ENCODE results near the gene WHRN.
A peak's percentile ranks its signal among the peaks of the same experiment; 100 is the strongest.

WHRN gene

DNA sequence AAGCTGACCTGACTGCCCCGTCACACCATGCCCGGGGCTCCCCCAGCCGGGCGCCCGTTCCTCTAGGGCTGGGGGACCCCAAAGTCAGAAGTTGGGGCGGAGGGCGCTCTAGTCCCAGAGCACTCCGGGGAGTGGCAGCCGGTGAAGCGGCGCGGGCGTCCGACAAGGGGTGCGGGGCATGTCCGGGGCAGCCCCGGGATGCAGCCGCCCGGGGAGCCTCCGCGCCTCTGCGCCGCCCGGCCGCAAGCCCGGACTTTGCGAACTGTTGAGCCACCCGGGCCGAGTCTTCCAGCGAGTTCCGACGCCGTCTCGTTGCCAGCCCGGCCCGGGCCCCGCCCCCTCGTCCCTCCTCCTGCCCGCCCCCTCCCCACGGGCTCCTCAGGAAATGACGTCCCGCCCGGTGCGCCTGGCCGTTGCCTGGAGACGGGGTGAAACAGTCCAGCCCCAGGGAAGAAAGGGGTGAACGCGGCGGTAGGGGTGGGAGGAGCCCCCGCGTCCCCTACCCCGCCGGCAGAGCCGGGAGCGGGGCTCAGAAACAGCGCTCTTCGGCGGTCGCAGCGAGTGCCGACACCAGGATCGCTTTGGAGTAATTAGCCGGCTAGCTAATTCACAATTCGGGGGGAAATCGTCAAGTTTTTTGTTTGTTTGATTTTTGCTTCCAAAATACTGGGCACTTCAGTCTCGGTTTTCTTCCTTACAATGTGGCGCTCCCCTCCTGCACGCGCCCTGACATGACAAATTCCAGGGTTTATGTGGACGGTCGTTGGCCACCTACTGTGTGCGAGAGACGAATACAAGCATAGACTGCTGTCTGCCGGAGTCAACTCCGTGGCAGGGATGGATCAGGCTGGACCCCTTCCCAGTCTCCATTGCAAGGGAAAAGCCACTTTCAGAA, at the start of gene WHRN:
TSS of gene WHRN (minus strand) at position 287 of the 895 bp plus-strand sequence. CDS start 672 bp downstream, outside the sequence.
- Mint-ChIP-seq H3K4me3 (peak within 1 kb of the TSS; percentile 88), H3K27me3 (ENCODE audit: low read depth, poor library complexity) (peaks cover 50% of the 10 kb centered on the region), H3K4me1 (peaks cover 35% of the 10 kb centered on the region), H3K27ac (peak within 1 kb of the TSS; percentile 64), H3K36me3 (ENCODE audit: low read depth) (no peaks in the 10 kb centered on the region), H3K9me3 (peaks cover 7% of the 10 kb centered on the region)
- TF ChIP-seq, protein P1, sequence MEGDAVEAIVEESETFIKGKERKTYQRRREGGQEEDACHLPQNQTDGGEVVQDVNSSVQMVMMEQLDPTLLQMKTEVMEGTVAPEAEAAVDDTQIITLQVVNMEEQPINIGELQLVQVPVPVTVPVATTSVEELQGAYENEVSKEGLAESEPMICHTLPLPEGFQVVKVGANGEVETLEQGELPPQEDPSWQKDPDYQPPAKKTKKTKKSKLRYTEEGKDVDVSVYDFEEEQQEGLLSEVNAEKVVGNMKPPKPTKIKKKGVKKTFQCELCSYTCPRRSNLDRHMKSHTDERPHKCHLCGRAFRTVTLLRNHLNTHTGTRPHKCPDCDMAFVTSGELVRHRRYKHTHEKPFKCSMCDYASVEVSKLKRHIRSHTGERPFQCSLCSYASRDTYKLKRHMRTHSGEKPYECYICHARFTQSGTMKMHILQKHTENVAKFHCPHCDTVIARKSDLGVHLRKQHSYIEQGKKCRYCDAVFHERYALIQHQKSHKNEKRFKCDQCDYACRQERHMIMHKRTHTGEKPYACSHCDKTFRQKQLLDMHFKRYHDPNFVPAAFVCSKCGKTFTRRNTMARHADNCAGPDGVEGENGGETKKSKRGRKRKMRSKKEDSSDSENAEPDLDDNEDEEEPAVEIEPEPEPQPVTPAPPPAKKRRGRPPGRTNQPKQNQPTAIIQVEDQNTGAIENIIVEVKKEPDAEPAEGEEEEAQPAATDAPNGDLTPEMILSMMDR (IDR thresholded peaks at IDR 0.05) = no peak
- DNase-seq = peak; percentile 97

DNA sequence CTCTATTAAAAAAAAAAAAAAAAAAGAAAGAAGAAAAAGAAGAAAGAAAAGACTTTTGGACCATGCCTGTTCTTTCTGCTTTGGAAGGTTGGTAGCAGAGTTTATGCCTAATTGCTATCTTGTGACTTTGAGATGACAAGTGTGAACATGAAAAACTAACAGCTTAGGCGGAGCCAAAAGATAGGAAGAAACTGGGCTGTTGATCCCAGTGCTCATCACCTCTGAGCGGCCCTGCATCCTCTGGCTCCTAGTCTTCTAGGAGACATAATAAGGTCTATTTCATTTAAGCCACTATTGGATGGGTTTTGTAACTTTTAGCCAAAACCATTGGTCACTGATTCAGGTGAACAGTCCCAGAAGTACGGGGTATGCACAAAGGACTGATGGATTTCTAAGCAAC, 47.9 kb upstream of the WHRN start:
- H3K27me3 Mint-ChIP-seq (ENCODE audit: low read depth, poor library complexity) = peaks cover 12% of the 10 kb centered on the region
- H3K4me3 Mint-ChIP-seq = no peak overlapping the region
- TF ChIP-seq, protein P1 (IDR thresholded peaks at IDR 0.05) = no peak
- peaks cover 4% of the 10 kb centered on the region for H3K9me3 Mint-ChIP-seq
- H3K4me1 Mint-ChIP-seq = peaks cover 38% of the 10 kb centered on the region
- no peak overlapping the region for H3K27ac Mint-ChIP-seq
- H3K36me3 Mint-ChIP-seq (ENCODE audit: low read depth) = no peaks in the 10 kb centered on the region
- DNase-seq = no peak

DNA sequence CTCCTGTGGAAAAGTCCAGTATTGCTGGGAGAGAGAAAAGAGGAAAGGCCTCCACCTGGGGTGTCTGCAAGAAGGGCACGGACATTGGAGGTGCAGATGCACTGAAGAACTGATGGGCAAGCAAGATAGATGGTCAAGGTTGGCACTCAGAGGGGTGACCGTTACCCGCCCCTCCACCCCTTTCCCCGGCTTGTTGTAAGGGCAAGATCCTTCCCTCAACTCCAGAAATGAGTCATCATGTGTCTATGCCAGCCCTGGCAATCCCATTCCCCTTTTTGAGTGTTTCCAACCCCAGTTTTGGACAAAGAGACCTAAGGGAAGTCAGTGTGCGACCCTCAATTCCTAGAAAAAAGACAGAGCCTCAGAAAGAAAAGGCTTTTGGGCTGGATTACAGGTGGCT, 47.4 kb upstream of the WHRN start:
- H3K9me3 Mint-ChIP-seq = peaks cover 4% of the 10 kb centered on the region
- no peaks in the 10 kb centered on the region for H3K36me3 Mint-ChIP-seq (ENCODE audit: low read depth)
- no peak for DNase-seq
- peaks cover 33% of the 10 kb centered on the region for H3K4me1 Mint-ChIP-seq
- H3K27me3 Mint-ChIP-seq (ENCODE audit: low read depth, poor library complexity) = peaks cover 11% of the 10 kb centered on the region
- no peak overlapping the region for H3K4me3 Mint-ChIP-seq
- no peak overlapping the region for H3K27ac Mint-ChIP-seq
- TF ChIP-seq, protein P1 (IDR thresholded peaks at IDR 0.05) = no peak

DNA sequence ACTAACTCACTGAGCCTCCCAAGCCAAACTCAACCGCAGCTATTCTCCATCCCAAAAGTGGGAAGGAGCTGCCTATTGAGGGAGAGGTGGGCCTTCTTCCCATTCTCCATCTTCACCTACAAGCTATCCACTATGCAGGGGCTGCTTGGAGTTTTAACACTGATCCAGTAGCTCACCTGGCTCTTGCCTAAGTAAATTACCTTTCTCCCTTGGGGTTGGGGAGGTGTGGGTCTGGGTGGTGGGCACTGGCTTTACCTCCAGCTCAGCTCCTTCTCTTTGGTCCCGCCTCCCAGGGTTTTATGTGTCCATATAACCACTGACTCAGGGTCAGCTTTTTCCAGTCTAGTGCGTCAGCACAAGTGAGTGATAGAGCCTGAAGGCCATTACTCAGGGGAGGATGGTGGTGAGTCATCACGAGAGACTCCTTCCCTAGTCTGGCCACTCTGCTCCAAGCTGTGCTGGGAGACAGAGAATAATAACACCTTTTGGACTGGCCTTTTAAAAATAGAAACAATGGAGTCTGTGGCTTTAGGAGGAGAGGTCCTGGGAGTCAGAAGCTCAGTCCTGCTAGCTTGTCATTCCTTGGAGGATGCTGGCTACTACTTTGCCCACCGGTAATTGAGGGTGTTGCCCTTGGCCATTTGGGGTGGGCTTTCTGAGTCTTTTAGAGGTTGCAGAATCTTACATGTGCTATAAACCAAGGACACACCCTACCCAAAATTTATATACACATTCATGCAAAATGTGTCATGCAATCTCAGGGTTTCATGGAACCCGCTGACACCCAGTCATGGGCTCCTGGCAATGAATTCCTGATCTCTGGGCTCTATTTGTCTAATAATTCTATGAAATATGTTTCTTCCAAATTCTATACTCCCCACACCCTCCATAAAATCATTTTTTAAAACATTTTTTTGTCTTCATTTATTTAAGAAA, 46.7 kb upstream of the WHRN start:
- Mint-ChIP-seq H3K4me3 (no peak overlapping the region), H3K9me3 (peaks cover 4% of the 10 kb centered on the region), H3K27me3 (ENCODE audit: low read depth, poor library complexity) (peaks cover 14% of the 10 kb centered on the region), H3K4me1 (peaks cover 31% of the 10 kb centered on the region), H3K27ac (peak overlapping the region; percentile 52), H3K36me3 (ENCODE audit: low read depth) (no peaks in the 10 kb centered on the region)
- DNase-seq = peak; percentile 44
- TF ChIP-seq, protein P1 (IDR thresholded peaks at IDR 0.05) = no peak

DNA sequence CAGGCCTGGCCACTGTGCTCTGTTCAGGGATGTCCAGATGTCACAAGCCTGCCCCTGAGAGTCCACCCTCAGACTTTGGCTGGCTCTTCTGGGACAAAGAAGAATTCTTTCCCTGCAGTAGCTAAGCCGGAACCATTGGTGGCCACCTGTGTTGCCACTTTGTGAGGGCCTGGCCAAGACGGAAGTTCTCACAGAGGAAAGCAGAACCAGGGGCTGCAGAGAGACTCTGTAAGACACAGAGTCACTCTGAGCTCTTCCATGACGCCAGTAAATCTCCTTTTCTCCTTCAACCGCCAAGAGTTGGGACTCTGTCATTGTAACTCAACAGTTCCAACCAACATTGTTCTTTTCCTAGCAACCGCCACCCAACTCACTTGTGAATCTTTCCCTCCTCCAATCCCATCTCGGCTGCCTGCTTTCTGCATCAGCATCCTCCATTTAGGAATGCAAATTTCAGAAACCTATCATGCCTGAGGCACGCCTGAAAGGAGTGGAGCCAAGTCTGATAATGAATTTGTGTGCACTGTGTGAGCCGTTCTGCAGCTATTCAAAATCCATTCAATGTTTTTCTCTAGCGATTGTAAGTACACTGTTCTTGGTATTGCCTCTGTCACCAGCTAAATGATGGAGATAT, 44.5 kb upstream of the WHRN start:
- H3K36me3 Mint-ChIP-seq (ENCODE audit: low read depth) = no peaks in the 10 kb centered on the region
- no peak for DNase-seq
- H3K9me3 Mint-ChIP-seq = no peaks in the 10 kb centered on the region
- H3K27me3 Mint-ChIP-seq (ENCODE audit: low read depth, poor library complexity) = peaks cover 23% of the 10 kb centered on the region
- TF ChIP-seq, protein P1 (IDR thresholded peaks at IDR 0.05) = no peak
- H3K4me1 Mint-ChIP-seq = peaks cover 31% of the 10 kb centered on the region
- no peak overlapping the region for H3K4me3 Mint-ChIP-seq
- H3K27ac Mint-ChIP-seq = no peak overlapping the region

All from nephron progenitor cell (in vitro differentiated cells).